ENCODE results near the gene NDE1.
A peak's percentile ranks its signal among the peaks of the same experiment; 100 is the strongest.
"Not testable (repeated sequence)": the region's sequence is repeated elsewhere in the genome, so short reads cannot be mapped to it uniquely, and the experiment has no call there.

Gene NDE1

GRCh38 chr16:15726715-15727114, 76.7 kb downstream of the NDE1 start:
- no peak for DNase-seq (ENCODE audit: low spot score)
- H3K14ac ChIP-seq (ENCODE audit: low read length) = no peak overlapping the region
- H4K8ac ChIP-seq (ENCODE audit: low read depth, low read length) = no peak overlapping the region
- H3K4me3 ChIP-seq (ENCODE audit: low read length in 2 of 2) = no peak overlapping the region
- H3K27ac ChIP-seq (replicated peaks; ENCODE audit: low read length) = no peak overlapping the region
- no peak overlapping the region for H4K91ac ChIP-seq (ENCODE audit: low read depth, low read length, poor library complexity)
- no peaks in the 10 kb centered on the region for H3K4me1 ChIP-seq (ENCODE audit: control insufficient read depth in 2 of 2, insufficient read depth in 1 of 2, low read depth in 1 of 2, low read length in 2 of 2)
- no peak overlapping the region for H2BK15ac ChIP-seq (ENCODE audit: low read length)
- H3K36me3 ChIP-seq (replicated peaks in 1 of 2; ENCODE audit: control insufficient read depth in 2 of 2, insufficient read depth in 2 of 2, low read length in 2 of 2) = peaks cover 7 to 21% of the 10 kb centered on the region in 2 donors
- no peak overlapping the region for H3K4me2 ChIP-seq (ENCODE audit: insufficient read depth, low read length, poor library complexity, severe bottlenecking)
- no peak overlapping the region for H2BK5ac ChIP-seq (ENCODE audit: low read length)
- no CpG with 5 or more reads among the region's 18 CpGs for whole genome bisulfite sequencing, 2 donors (ENCODE audit: extremely low coverage in 2 of 2, insufficient read length in 2 of 2, insufficient replicate concordance in 1 of 2)
- no peak overlapping the region for H2AK5ac ChIP-seq (ENCODE audit: low read depth, low read length)
- no peaks in the 10 kb centered on the region for H3K9me3 ChIP-seq (replicated peaks in 1 of 2; ENCODE audit: control insufficient read depth in 2 of 2, insufficient read depth in 1 of 2, low read depth in 1 of 2, low read length in 2 of 2)
- H3K23ac ChIP-seq (ENCODE audit: low read depth, low read length, poor library complexity) = no peak overlapping the region
- H2BK120ac ChIP-seq (ENCODE audit: low read depth, low read length) = no peak overlapping the region
- H3K79me1 ChIP-seq (ENCODE audit: low read depth, low read length) = no peaks in the 10 kb centered on the region
- no peak overlapping the region for H3K4ac ChIP-seq (ENCODE audit: low read length)
- H3K27me3 ChIP-seq (ENCODE audit: control insufficient read depth in 3 of 3, insufficient read depth in 3 of 3, low read depth in 1 of 3, low read length in 3 of 3) = no peaks in the 10 kb centered on the region
- H3K9ac ChIP-seq (ENCODE audit: low read depth, low read length, poor library complexity) = no peak overlapping the region
- H3K18ac ChIP-seq (ENCODE audit: low read length) = no peak overlapping the region
- no peak overlapping the region for H2BK12ac ChIP-seq (ENCODE audit: low read length)
- H2AFZ ChIP-seq (ENCODE audit: low read length) = no peak overlapping the region

- H3K9ac ChIP-seq (ENCODE audit: low read depth, low read length, poor library complexity); DNase-seq (ENCODE audit: low spot score): not testable (repeated sequence)
Observed at GRCh38 chr16:15727697-15728096, 77.7 kb downstream of the NDE1 start.

GRCh38 chr16:15729152-15729551, 79.1 kb downstream of the NDE1 start:
- no peak overlapping the region for H2BK12ac ChIP-seq (ENCODE audit: low read length)
- peak overlapping the region; percentile 30 for H3K9ac ChIP-seq (ENCODE audit: low read depth, low read length, poor library complexity)
- H3K18ac ChIP-seq (ENCODE audit: low read length) = peak overlapping the region; percentile 19
- H3K27me3 ChIP-seq (ENCODE audit: control insufficient read depth in 3 of 3, insufficient read depth in 3 of 3, low read depth in 1 of 3, low read length in 3 of 3) = no peaks in the 10 kb centered on the region
- H3K9me3 ChIP-seq (replicated peaks in 1 of 2; ENCODE audit: control insufficient read depth in 2 of 2, insufficient read depth in 1 of 2, low read depth in 1 of 2, low read length in 2 of 2) = no peaks in the 10 kb centered on the region
- H4K91ac ChIP-seq (ENCODE audit: low read depth, low read length, poor library complexity) = no peak overlapping the region
- peak overlapping the region; percentile 86 for H3K23ac ChIP-seq (ENCODE audit: low read depth, low read length, poor library complexity)
- H2BK15ac ChIP-seq (ENCODE audit: low read length) = no peak overlapping the region
- no peak overlapping the region for H3K4ac ChIP-seq (ENCODE audit: low read length)
- no peak overlapping the region for H3K14ac ChIP-seq (ENCODE audit: low read length)
- H3K4me1 ChIP-seq (ENCODE audit: control insufficient read depth in 2 of 2, insufficient read depth in 1 of 2, low read depth in 1 of 2, low read length in 2 of 2) = no peaks in the 10 kb centered on the region
- no peaks in the 10 kb centered on the region for H3K79me1 ChIP-seq (ENCODE audit: low read depth, low read length)
- no peak overlapping the region for H3K27ac ChIP-seq (replicated peaks; ENCODE audit: low read length)
- no peak overlapping the region for H2BK120ac ChIP-seq (ENCODE audit: low read depth, low read length)
- H2BK5ac ChIP-seq (ENCODE audit: low read length) = no peak overlapping the region
- no peak overlapping the region for H3K4me2 ChIP-seq (ENCODE audit: insufficient read depth, low read length, poor library complexity, severe bottlenecking)
- WGBS, 2 donors (ENCODE audit: extremely low coverage in 2 of 2, insufficient read length in 2 of 2, insufficient replicate concordance in 1 of 2) = no CpG with 5 or more reads among the region's 7 CpGs
- H4K8ac ChIP-seq (ENCODE audit: low read depth, low read length) = peak overlapping the region; percentile 32
- H3K36me3 ChIP-seq (replicated peaks in 1 of 2; ENCODE audit: control insufficient read depth in 2 of 2, insufficient read depth in 2 of 2, low read length in 2 of 2) = peaks cover 7 to 18% of the 10 kb centered on the region in 2 donors
- no peak overlapping the region for H3K4me3 ChIP-seq (ENCODE audit: low read length in 2 of 2)
- H2AFZ ChIP-seq (ENCODE audit: low read length) = no peak overlapping the region
- no peak overlapping the region for H2AK5ac ChIP-seq (ENCODE audit: low read depth, low read length)
- DNase-seq (ENCODE audit: low spot score) = no peak

More at GRCh38 chr16:15727697-15728096, 77.7 kb downstream of the NDE1 start:
- not testable (repeated sequence) for H2AK5ac ChIP-seq (ENCODE audit: low read depth, low read length); H2AFZ ChIP-seq (ENCODE audit: low read length); H2BK12ac ChIP-seq (ENCODE audit: low read length); H3K4ac ChIP-seq (ENCODE audit: low read length); H3K4me2 ChIP-seq (ENCODE audit: insufficient read depth, low read length, poor library complexity, severe bottlenecking); H3K23ac ChIP-seq (ENCODE audit: low read depth, low read length, poor library complexity); H3K9me3 ChIP-seq (replicated peaks in 1 of 2; ENCODE audit: control insufficient read depth in 2 of 2, insufficient read depth in 1 of 2, low read depth in 1 of 2, low read length in 2 of 2); H3K27ac ChIP-seq (replicated peaks; ENCODE audit: low read length); H3K18ac ChIP-seq (ENCODE audit: low read length); H4K91ac ChIP-seq (ENCODE audit: low read depth, low read length, poor library complexity); H3K27me3 ChIP-seq (ENCODE audit: control insufficient read depth in 3 of 3, insufficient read depth in 3 of 3, low read depth in 1 of 3, low read length in 3 of 3); H4K8ac ChIP-seq (ENCODE audit: low read depth, low read length); H3K4me1 ChIP-seq (ENCODE audit: control insufficient read depth in 2 of 2, insufficient read depth in 1 of 2, low read depth in 1 of 2, low read length in 2 of 2); H2BK5ac ChIP-seq (ENCODE audit: low read length); H3K4me3 ChIP-seq (ENCODE audit: low read length in 2 of 2); H3K79me1 ChIP-seq (ENCODE audit: low read depth, low read length); H3K14ac ChIP-seq (ENCODE audit: low read length); H2BK120ac ChIP-seq (ENCODE audit: low read depth, low read length); H2BK15ac ChIP-seq (ENCODE audit: low read length)
- WGBS, 2 donors (ENCODE audit: extremely low coverage in 2 of 2, insufficient read length in 2 of 2, insufficient replicate concordance in 1 of 2) = no CpG with 5 or more reads among the region's 5 CpGs
- peaks cover 7 to 21% of the 10 kb centered on the region in 2 donors for H3K36me3 ChIP-seq (replicated peaks in 1 of 2; ENCODE audit: control insufficient read depth in 2 of 2, insufficient read depth in 2 of 2, low read length in 2 of 2)

GRCh38 chr16:15732416-15732815, 82.4 kb downstream of the NDE1 start:
- no peak overlapping the region for H3K27ac ChIP-seq (replicated peaks; ENCODE audit: low read length)
- H4K91ac ChIP-seq (ENCODE audit: low read depth, low read length, poor library complexity) = no peak overlapping the region
- no peaks in the 10 kb centered on the region for H3K79me1 ChIP-seq (ENCODE audit: low read depth, low read length)
- no peak overlapping the region for H3K14ac ChIP-seq (ENCODE audit: low read length)
- no peaks in the 10 kb centered on the region for H3K9me3 ChIP-seq (replicated peaks in 1 of 2; ENCODE audit: control insufficient read depth in 2 of 2, insufficient read depth in 1 of 2, low read depth in 1 of 2, low read length in 2 of 2)
- H3K23ac ChIP-seq (ENCODE audit: low read depth, low read length, poor library complexity) = no peak overlapping the region
- H4K8ac ChIP-seq (ENCODE audit: low read depth, low read length) = peak overlapping the region; percentile 43
- H2BK5ac ChIP-seq (ENCODE audit: low read length) = no peak overlapping the region
- H3K18ac ChIP-seq (ENCODE audit: low read length) = no peak overlapping the region
- no peak overlapping the region for H2BK12ac ChIP-seq (ENCODE audit: low read length)
- no peak for DNase-seq (ENCODE audit: low spot score)
- peak overlapping the region; percentile 38 for H3K9ac ChIP-seq (ENCODE audit: low read depth, low read length, poor library complexity)
- H3K4me2 ChIP-seq (ENCODE audit: insufficient read depth, low read length, poor library complexity, severe bottlenecking) = no peak overlapping the region
- H2AFZ ChIP-seq (ENCODE audit: low read length) = no peak overlapping the region
- peaks cover 0 to 6% (median 0%) of the 10 kb centered on the region in 3 experiments for H3K27me3 ChIP-seq (ENCODE audit: control insufficient read depth in 3 of 3, insufficient read depth in 3 of 3, low read depth in 1 of 3, low read length in 3 of 3)
- no peak overlapping the region for H2BK15ac ChIP-seq (ENCODE audit: low read length)
- WGBS, 2 donors (ENCODE audit: extremely low coverage in 2 of 2, insufficient read length in 2 of 2, insufficient replicate concordance in 1 of 2) = no CpG with 5 or more reads among the region's 6 CpGs
- H3K4me1 ChIP-seq (ENCODE audit: control insufficient read depth in 2 of 2, insufficient read depth in 1 of 2, low read depth in 1 of 2, low read length in 2 of 2) = no peaks in the 10 kb centered on the region
- H2BK120ac ChIP-seq (ENCODE audit: low read depth, low read length) = no peak overlapping the region
- no peak overlapping the region for H3K4ac ChIP-seq (ENCODE audit: low read length)
- no peak overlapping the region for H2AK5ac ChIP-seq (ENCODE audit: low read depth, low read length)
- no peak overlapping the region for H3K4me3 ChIP-seq (ENCODE audit: low read length in 2 of 2)
- H3K36me3 ChIP-seq (replicated peaks in 1 of 2; ENCODE audit: control insufficient read depth in 2 of 2, insufficient read depth in 2 of 2, low read length in 2 of 2) = no peaks in the 10 kb centered on the region

All from neuronal stem cell (in vitro differentiated cells).